WI38 (cell line): Measurements from ENCODE around the gene LRIT2.
"Not testable (repeated sequence)": the region's sequence is repeated elsewhere in the genome, so short reads cannot be mapped to it uniquely, and the experiment has no call there.

Source experiments
- H3K4me3 ChIP-seq: 2 replicates; pipeline ENCODE4 v1.5.1; 2011; ENCODE audit warnings: low read depth, mild to moderate bottlenecking, control low read depth, low read length
- CTCF ChIP-seq: IDR thresholded peaks from 2 replicates; pipeline ENCODE4 v1.5.1; 2012; ENCODE audit warnings: low read depth, mild to moderate bottlenecking, control low read depth, low read length

Gene LRIT2

GRCh38 chr10:84181631-84182030 is 43.7 kb downstream of the LRIT2 start:
- no peak overlapping the region for H3K4me3 ChIP-seq
- TF ChIP-seq CTCF = no peak

- not testable (repeated sequence) for H3K4me3 ChIP-seq
These were observed 45.0 kb downstream of the LRIT2 start for GRCh38 chr10:84180386-84180785.

- H3K4me3 ChIP-seq = no peak overlapping the region
- no peak for TF ChIP-seq CTCF
These were observed 46.2 kb downstream of the LRIT2 start for GRCh38 chr10:84179059-84179710.

GRCh38 chr10:84178160-84178609 is 47.2 kb downstream of the LRIT2 start:
- TF ChIP-seq CTCF = no peak
- H3K4me3 ChIP-seq = no peak overlapping the region

GRCh38 chr10:84177541-84178141 is 47.7 kb downstream of the LRIT2 start:
- H3K4me3 ChIP-seq = no peak overlapping the region
- TF ChIP-seq CTCF = no peak

GRCh38 chr10:84176836-84177474 is 48.4 kb downstream of the LRIT2 start:
- no peak overlapping the region for H3K4me3 ChIP-seq
- no peak for TF ChIP-seq CTCF

GRCh38 chr10:84176351-84176750 is 49.0 kb downstream of the LRIT2 start:
- no peak for TF ChIP-seq CTCF
- H3K4me3 ChIP-seq = no peak overlapping the region

- no peak for TF ChIP-seq CTCF
- H3K4me3 ChIP-seq = no peak overlapping the region
These were observed 49.9 kb downstream of the LRIT2 start for GRCh38 chr10:84175436-84175835.
